CD4-positive, alpha-beta T cell treated with Interleukin-2 at 100 ng/mL for 4 hours (primary cell): ENCODE data around the gene EIF3K.

Experiments used
- DNase-seq: peaks from one replicate; pipeline ENCODE4 v3.0.0-alpha.2; 2020; ENCODE audit warnings: low spot score

The EIF3K gene

GRCh38 chr19:38665950-38666662 lies 47.1 kb downstream of the EIF3K start:
- DNase-seq, result no peak

GRCh38 chr19:38666663-38667511 lies 47.9 kb downstream of the EIF3K start:
- DNase-seq, result peak; percentile 65

DNA sequence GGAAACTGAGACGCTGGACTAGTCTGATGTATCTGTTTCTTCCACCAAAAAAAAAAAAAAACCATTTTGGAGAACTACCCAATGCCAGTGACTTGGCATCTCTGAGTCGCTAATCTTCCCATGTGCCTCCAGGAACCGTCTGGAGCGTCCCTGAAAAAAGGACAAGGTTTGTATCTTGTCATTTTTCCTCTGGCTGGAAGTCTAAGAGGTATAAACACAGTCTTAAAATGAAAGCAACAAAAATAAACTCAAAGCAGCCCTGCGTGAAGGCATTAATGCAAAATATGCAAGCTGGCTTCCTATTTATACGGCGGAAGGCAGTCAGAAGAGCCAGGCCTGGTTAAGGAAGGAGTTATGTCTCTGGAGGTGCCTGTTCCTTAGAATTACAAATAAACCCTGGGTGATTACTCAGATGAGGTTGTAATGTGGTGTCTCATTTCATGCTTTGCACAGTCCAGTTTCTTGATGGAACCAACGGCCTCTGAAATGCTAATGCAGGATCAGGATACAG lies 48.7 kb downstream of the EIF3K start:
- no peak for DNase-seq

GRCh38 chr19:38669552-38669951 lies 50.6 kb downstream of the EIF3K start:
- DNase-seq, result peak; percentile 46

GRCh38 chr19:38670921-38671398 lies 52.0 kb downstream of the EIF3K start:
- DNase-seq, result no peak

- DNase-seq, result no peak
These were observed 52.7 kb downstream of the EIF3K start for GRCh38 chr19:38671654-38672053.

DNA sequence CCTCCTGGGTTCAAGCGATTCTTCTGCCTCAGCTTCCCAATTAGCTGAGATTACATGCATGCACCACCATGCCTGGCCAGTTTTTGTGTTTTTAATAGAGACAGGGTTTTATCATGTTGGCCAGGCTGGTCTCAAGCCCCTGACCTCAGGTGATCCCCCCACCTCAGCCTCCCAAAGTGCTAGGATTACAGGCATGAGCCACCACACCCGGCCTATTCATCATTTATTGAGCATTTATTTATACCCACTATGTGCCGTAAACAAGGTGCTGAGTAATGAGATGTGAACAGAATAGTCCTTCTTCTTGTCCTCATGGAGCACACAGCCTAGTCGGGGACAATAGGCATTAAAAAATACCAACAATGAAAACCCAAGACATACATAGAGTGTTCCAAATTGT lies 54.0 kb downstream of the EIF3K start:
- DNase-seq, result no peak

GRCh38 chr19:38674388-38675171 lies 55.6 kb downstream of the EIF3K start:
- no peak for DNase-seq

DNA sequence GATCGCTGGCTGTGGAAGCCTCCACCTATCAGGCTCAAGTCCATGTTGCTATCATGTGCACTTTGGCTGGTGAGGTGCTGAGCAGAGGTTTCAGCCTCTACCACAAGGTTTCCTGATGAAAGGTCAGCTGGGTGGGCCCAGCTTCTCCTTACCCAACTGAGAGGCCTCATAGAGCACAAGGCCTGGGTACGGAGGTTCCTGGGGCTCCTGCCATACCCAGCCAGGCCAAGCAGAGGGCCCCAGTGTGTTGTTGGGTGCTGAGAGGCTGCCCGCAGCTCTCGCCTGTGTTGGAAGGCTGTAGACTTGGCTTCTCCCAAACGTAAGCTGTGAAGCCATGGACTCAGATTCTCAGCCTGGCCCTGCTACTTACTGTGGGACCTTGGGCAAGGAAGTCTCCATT lies 56.6 kb downstream of the EIF3K start:
- DNase-seq, result peak; percentile 22

DNA sequence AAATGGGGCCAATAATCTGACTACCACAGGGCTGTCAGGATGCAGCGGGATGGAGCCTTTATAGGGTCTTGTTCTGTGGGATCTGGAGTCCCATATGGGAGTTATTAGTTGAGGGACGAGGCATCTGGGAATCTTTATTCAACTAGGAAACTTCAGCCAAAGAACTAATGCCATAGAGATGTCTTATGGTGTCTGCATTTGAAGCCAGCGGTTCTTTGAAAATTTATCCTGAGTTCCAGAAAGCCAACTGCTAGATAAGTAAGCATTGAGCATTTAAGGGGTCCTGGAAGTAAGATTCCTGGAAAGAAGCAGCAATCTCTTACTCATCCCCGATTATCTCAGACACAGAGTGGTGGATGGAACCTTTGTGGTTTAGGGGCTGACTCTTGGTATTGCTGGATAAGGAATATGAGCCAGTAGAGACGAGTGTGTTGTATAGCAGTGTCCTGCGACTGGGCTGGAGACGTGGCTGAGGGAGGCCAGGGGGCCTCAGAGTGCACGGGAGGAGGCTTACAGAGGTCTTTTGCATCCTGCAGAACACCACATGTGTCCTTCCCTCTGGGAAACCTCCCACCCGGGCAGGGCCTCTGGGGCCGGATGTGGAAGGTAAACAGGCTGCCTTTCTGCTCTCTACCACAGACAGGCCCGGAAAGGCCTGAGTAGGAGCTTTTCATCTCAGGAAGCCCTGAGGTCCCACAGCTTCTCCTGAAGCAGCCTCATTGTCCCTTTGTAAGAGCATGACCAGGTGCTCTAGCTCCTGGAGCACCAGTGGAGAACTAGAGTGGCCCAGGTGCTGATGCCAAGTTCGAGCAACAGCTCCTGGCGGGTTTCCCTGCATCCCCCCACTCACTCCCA lies 57.3 kb downstream of the EIF3K start:
- no peak for DNase-seq

DNA sequence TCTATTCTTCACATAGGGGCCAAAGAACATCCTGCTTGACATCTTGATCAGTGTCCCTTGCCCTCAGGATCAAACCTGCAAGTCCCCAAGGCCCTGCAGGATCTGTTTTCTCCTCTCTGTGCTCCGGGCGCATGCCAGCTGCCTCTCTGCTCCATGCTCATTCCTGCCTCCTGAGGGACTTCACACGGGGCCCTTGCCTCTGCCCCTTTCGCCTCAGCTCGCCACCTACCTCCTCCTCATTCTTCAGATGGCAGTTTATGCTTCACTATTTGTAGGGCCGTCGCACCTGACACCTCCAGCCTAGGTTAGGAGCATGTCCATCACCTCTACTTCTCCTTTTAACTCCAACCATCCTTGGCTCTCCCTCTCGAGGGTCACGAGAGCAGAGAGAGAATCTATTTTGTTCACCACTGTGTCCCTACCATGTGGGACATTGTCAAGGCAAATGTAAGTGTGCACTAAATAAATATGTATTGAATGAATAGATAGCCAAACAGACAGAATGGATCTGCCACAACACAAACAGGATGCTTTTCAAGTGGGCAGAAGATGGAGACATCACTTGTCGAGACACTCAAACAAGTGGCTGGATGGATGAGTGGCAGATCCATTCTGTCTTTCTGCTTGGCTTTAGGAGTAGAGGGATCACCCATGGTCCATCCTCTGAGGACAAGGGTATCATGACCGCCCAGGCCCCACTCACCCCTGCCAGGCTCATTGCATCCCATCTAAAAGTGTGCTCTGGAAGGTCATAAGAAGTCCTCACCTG lies 58.1 kb downstream of the EIF3K start:
- no peak for DNase-seq

GRCh38 chr19:38678217-38678890 lies 59.4 kb downstream of the EIF3K start:
- DNase-seq, result no peak

- DNase-seq, result no peak
These were observed 60.0 kb downstream of the EIF3K start for GRCh38 chr19:38678891-38679494.

DNA sequence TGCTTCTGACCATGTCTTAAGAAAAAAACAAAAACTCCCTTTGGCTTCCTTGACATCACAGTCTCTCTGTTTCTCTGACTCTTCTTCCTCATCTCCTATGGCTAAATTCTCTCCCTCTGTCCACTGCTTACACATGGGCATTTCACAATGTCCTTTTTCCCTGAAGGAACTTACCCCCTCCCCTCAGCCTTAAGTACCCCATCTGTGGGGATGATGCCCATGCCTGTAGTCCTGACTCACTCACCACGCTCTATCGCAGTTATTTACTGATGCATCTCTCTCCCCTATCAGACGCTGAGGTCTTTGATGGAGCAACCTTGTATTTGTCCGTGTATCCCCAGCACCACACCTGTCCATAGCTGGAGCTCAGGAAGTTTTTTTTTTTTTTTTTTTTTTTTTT lies 60.9 kb downstream of the EIF3K start:
- no peak for DNase-seq

GRCh38 chr19:38682195-38682867 lies 63.3 kb downstream of the EIF3K start:
- DNase-seq, result no peak

DNA sequence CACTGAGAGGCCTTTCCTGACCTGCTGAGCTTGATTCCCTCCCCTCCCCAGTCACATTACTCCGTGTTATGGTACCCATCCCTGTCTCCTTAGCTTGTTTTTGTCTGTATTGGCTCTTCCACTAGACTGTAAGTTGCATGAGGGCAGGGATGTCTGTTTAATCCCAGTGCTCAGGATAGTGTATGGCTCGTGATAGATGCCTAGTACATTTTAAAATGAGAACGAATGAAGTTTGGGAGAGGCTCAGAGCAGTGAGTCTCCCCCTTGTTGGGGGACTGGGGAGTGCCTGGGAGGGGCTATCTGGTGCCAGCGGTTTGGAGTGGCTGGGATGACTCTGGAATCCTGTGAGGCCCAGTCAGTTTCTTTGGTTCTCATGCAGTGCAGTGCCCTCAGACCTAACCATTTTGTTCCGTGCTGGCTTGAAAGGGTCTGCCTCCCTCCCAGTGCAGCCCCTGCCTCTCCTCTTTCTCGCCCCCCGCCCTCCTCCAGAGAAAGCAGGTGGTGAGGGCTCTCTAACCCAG lies 63.9 kb downstream of the EIF3K start:
- no peak for DNase-seq

GRCh38 chr19:38683393-38684077 lies 64.5 kb downstream of the EIF3K start:
- DNase-seq, result peak; percentile 75
